IMR-90 (cell line): ENCODE measurements around the gene BLOC1S6.

Experiments used
- BHLHE40 ChIP-seq: fragments of 150-350 bp; IDR thresholded peaks from 2 replicates; pipeline ENCODE4 v1.6.1; 2016; ENCODE audit warnings: mild to moderate bottlenecking, low read depth, low read length
- CTCF ChIP-seq: conservative IDR thresholded peaks from 2 replicates; pipeline ENCODE4 v1.5.1; 2012; ENCODE audit warnings: mild to moderate bottlenecking, low read depth, low read length, improper control_type of control experiment
- MAFK ChIP-seq: IDR thresholded peaks from 2 replicates; pipeline ENCODE4 v1.6.1; 2012; ENCODE audit warnings: low read depth, low read length, improper control_type of control experiment

- TF ChIP-seq BHLHE40 = no peak
- no peak for TF ChIP-seq CTCF
- no peak for TF ChIP-seq MAFK
Measured at GRCh38 chr15:45587095-45587862, at the start of gene BLOC1S6.
